Measurements from ENCODE around the gene GEN1. TPM values are rescaled to one million over a fixed set of nuclear protein-coding genes. Genes with fewer than 3 reads are reported as not detected.

GEN1 gene
- total and polyA plus RNA-seq, 10 of the 15 experiments (the other 5 are each of a cell fraction or from before 2014, with no cell fraction given): 6.0 to 49.6 (median 36.0) TPM

DNA sequence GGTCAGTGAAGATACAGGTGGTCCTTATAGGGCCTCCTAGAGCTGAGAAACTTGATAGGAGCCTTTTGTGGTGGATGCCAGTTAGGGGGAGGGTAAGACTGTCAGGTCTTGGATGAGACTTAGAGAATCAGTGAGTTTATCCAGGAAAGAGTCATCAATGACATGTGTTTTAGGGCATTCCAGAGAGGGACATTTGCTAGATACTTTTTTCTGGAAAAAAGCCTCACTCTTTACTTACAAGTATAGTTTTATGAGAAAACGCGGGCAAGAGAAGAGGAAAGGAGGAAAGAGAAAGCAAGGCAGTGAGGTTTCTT is 37.8 kb downstream of the GEN1 start:
- intact Hi-C loops (cut with micrococcal nuclease; ENCODE audit: unreplicated experiment): no loop called here
- RAD21 ChIA-PET (ENCODE audit: unreplicated experiment): interaction anchor here (1.3 kb wide), 1 partner anchor 34 kb away, joined by 4 read pairs; no protein-coding TSS in a partner anchor
- WGBS (ENCODE audit: insufficient coverage, insufficient replicate concordance, low lambda C conversion rate, missing lambda C conversion rate): 19% methylated on average over 2 of the region's 2 CpGs
- Histone ChIP-seq H4K20me1 (ENCODE audit: control insufficient read depth, insufficient read depth) (no peaks in the 10 kb centered on the region), H3K36me3 (ENCODE audit: control insufficient read depth in 2 of 2, insufficient read depth in 2 of 2, low read length in 1 of 2) (no peaks in the 10 kb centered on the region), H3K9ac (ENCODE audit: control insufficient read depth, insufficient read depth, low read length) (no peak overlapping the region), H3K4me1 (ENCODE audit: control insufficient read depth, insufficient read depth, low read length) (no peaks in the 10 kb centered on the region), H3K4me2 (ENCODE audit: control insufficient read depth, insufficient read depth) (no peak overlapping the region), H3K9me3 (replicated peaks; ENCODE audit: control insufficient read depth, insufficient read depth, low read length) (no peaks in the 10 kb centered on the region), H2AFZ (ENCODE audit: control insufficient read depth, low read depth, low read length) (no peak overlapping the region), H3K79me2 (ENCODE audit: control insufficient read depth, insufficient read depth, low read length) (no peaks in the 10 kb centered on the region), H3K4me3 (no peak overlapping the region), H3K27ac (ENCODE audit: control insufficient read depth, insufficient read depth) (no peak overlapping the region), H3K27me3 (replicated peaks in 1 of 2; ENCODE audit: control insufficient read depth in 2 of 2, insufficient read depth in 2 of 2, low read length in 1 of 2) (no peaks in the 10 kb centered on the region)
- in situ Hi-C loops (cut with MboI): no loop called here
- DNase-seq (ENCODE audit: low read depth, low spot score) (no peak), ATAC-seq (no peak), FAIRE-seq (no peak)
- SMC1A ChIA-PET (ENCODE audit: uncharacterized antibody, unreplicated experiment): interaction anchor here (1.1 to 2.2 kb wide), 3 partner anchors 22 to 73 kb away, joined by 4 to 8 read pairs (median 7); no protein-coding TSS in a partner anchor
- POLR2A ChIA-PET: interaction anchor here (1.0 kb wide), 1 partner anchor 31 kb away, joined by 3 read pairs; no protein-coding TSS in a partner anchor
- TF ChIP-seq ZNF274 (IDR thresholded peaks at IDR 0.05; ENCODE audit: insufficient read depth, insufficient read length): no peak
- TF ChIP-seq REST (IDR thresholded peaks at IDR 0.05; ENCODE audit: low read depth, low read length): no peak
- TF ChIP-seq, protein P1, sequence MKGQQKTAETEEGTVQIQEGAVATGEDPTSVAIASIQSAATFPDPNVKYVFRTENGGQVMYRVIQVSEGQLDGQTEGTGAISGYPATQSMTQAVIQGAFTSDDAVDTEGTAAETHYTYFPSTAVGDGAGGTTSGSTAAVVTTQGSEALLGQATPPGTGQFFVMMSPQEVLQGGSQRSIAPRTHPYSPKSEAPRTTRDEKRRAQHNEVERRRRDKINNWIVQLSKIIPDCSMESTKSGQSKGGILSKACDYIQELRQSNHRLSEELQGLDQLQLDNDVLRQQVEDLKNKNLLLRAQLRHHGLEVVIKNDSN (IDR thresholded peaks at IDR 0.05; ENCODE audit: borderline replicate concordance, extremely low read length, insufficient read depth, low read depth, low read length): no peak
- TF ChIP-seq PAX8 (IDR thresholded peaks at IDR 0.05): no peak
- no peak for TF ChIP-seq NKRF (conservative IDR thresholded peaks at IDR 0.05)
- no peak for TF ChIP-seq ZNF384 (IDR thresholded peaks at IDR 0.05; ENCODE audit: borderline replicate concordance, low read depth, low read length)
- no peak for TF ChIP-seq CBX3 (IDR thresholded peaks at IDR 0.05; ENCODE audit: borderline replicate concordance, low read depth)
- no peak for TF ChIP-seq HDGF (IDR thresholded peaks at IDR 0.05)
- no peak for TF ChIP-seq CHD2 (IDR thresholded peaks at IDR 0.05; ENCODE audit: borderline replicate concordance, low read depth, low read length)
- TF ChIP-seq RUNX3 (IDR thresholded peaks at IDR 0.05; ENCODE audit: low read length): no peak
- no peak for TF ChIP-seq GABPA (IDR thresholded peaks at IDR 0.05; ENCODE audit: low read depth)
- no peak for TF ChIP-seq CHD1 (IDR thresholded peaks at IDR 0.05; ENCODE audit: low read depth, low read length)
- CTCF ChIA-PET: interaction anchor here (0.7 to 1.3 kb wide), 3 partner anchors 8 to 39 kb away, joined by 3 to 5 read pairs (median 3); no protein-coding TSS in a partner anchor
- BruUV-seq (replicated peaks): no TSS peak
